Fibroblast of the aortic adventitia (primary cell): ENCODE results near the gene FRMD5. TPM values are rescaled to one million over a fixed set of nuclear protein-coding genes. Genes with fewer than 3 reads are reported as not detected.

Experiments used
- DNase-seq: peaks from one replicate; pipeline ENCODE4 v3.0.0-alpha.2; 2010; ENCODE audit warnings: low read depth
- H3K4me3 ChIP-seq: 2 replicates; pipeline ENCODE4 v1.5.1; 2011; ENCODE audit warnings: low read depth, mild to moderate bottlenecking, control low read depth, low read length, moderate library complexity
- total RNA-seq: library from RNA; depleted of rRNA; stranded (reverse); fragments of >200 nt; gene quantifications from 2 replicates; pipeline ENCODE4 v1.2.3, GENCODE V29; 2012; ENCODE audit warnings: low replicate concordance
- TF ChIP-seq, protein P1 (sequence below): IDR thresholded peaks from 2 replicates; pipeline ENCODE4 v1.5.1; 2011; ENCODE audit warnings: mild to moderate bottlenecking, low read length, control low read depth, inconsistent platforms; ENCODE audit not compliant: insufficient read depth

FRMD5 gene
- total RNA-seq, 1 donor, result 16.3 TPM

GRCh38 chr15:44194323-44195150 lies 534 bp downstream of the FRMD5 start:
- peak; percentile 92 for DNase-seq
- peak overlapping the region; percentile 73 for H3K4me3 ChIP-seq
- TF ChIP-seq, protein P1, sequence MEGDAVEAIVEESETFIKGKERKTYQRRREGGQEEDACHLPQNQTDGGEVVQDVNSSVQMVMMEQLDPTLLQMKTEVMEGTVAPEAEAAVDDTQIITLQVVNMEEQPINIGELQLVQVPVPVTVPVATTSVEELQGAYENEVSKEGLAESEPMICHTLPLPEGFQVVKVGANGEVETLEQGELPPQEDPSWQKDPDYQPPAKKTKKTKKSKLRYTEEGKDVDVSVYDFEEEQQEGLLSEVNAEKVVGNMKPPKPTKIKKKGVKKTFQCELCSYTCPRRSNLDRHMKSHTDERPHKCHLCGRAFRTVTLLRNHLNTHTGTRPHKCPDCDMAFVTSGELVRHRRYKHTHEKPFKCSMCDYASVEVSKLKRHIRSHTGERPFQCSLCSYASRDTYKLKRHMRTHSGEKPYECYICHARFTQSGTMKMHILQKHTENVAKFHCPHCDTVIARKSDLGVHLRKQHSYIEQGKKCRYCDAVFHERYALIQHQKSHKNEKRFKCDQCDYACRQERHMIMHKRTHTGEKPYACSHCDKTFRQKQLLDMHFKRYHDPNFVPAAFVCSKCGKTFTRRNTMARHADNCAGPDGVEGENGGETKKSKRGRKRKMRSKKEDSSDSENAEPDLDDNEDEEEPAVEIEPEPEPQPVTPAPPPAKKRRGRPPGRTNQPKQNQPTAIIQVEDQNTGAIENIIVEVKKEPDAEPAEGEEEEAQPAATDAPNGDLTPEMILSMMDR, result peak; percentile 23

GRCh38 chr15:44193651-44194322 lies 1.3 kb downstream of the FRMD5 start:
- TF ChIP-seq, protein P1, result no peak
- DNase-seq, result peak; percentile 65

DNA sequence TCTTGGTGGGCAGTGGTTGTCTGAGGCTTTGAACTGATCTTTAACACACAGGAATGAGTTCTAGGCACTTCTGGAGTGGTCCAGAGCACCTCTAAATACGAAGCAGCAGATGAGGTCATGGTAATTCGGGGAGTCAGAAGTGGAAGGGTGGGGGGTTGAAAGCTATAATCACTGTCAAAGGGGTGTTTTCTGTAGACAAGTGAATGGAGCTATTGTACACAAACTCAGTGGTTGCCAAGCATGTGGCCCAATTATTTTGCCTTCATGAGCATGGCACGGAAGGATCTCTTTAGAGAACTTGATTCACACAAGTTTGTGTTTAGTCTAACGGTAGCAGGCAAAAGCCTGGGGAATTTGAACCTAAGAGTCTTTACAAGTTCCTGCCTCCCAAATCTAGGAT lies 6.3 kb downstream of the FRMD5 start:
- no peak overlapping the region for H3K4me3 ChIP-seq
- no peak for DNase-seq
- TF ChIP-seq, protein P1, result no peak

More at GRCh38 chr15:44193651-44194322, 1.3 kb downstream of the FRMD5 start:
- peak overlapping the region; percentile 73 for H3K4me3 ChIP-seq

- H3K4me3 ChIP-seq, result no peak overlapping the region
- TF ChIP-seq, protein P1, result no peak
- no peak for DNase-seq
Measured at GRCh38 chr15:44186705-44187104, 8.4 kb downstream of the FRMD5 start.

GRCh38 chr15:44183363-44183762 lies 11.7 kb downstream of the FRMD5 start:
- TF ChIP-seq, protein P1, result no peak
- no peak for DNase-seq
- H3K4me3 ChIP-seq, result no peak overlapping the region

- DNase-seq, result no peak
- H3K4me3 ChIP-seq, result no peak overlapping the region
- TF ChIP-seq, protein P1, result no peak
Measured at GRCh38 chr15:44181410-44181809, 13.7 kb downstream of the FRMD5 start.
